Testis (tissue), 3 donors: ENCODE data around the gene CFAP54. TPM values are rescaled to one million over a fixed set of nuclear protein-coding genes. Genes with fewer than 3 reads are reported as not detected.

ENCODE experiments used
- DNase-seq: peaks from one replicate; pipeline ENCODE4 v3.0.0-alpha.2; 2019
- H3K27ac ChIP-seq, 2 donors: fragments of 200-600 bp; sonication (generic); one replicate each; pipeline ENCODE4 v1.5.1; 2019
- H3K27me3 ChIP-seq: fragments of 200-600 bp; sonication (generic); one replicate; pipeline ENCODE4 v1.5.1; 2019
- H3K36me3 ChIP-seq: fragments of 200-600 bp; sonication (generic); one replicate; pipeline ENCODE4 v1.5.1; 2017; ENCODE audit warnings: low read depth; ENCODE audit errors: missing control alignments
- H3K4me1 ChIP-seq: fragments of 200-600 bp; sonication (generic); one replicate; pipeline ENCODE4 v1.5.1; 2019
- H3K4me3 ChIP-seq, 2 donors: fragments of 200-600 bp; sonication (generic); one replicate each; pipeline ENCODE4 v1.5.1; 2017 to 2019
- H3K9me3 ChIP-seq: fragments of 200-600 bp; sonication (generic); one replicate; pipeline ENCODE4 v1.5.1; 2017
- POLR2A ChIP-seq: fragments of 450-650 bp; IDR thresholded peaks from one replicate; pipeline ENCODE4 v1.6.1; 2017; ENCODE audit warnings: antibody characterized with exemption, mild to moderate bottlenecking, moderate library complexity
- WGBS, 2 donors: methylation state at CpG; one replicate each; pipeline ENCODE4 v1.1.5; 2018; 5-methylcytosine and 5-hydroxymethylcytosine counted together
- intact Hi-C: fragments of 100-400 bp; cut with DNase I; formaldehyde crosslinking; loops from one replicate; pipeline ENCODE4 v1.15.1; 2023; ENCODE audit warnings: low total_unique reads
- polyA plus RNA-seq: library from polyadenylated mRNA; stranded (reverse); fragments of 350-450 nt; fragmentation: Illumina TruSeq; extraction: RNeasy Lipid Tissue Mini Kit (QIAGEN cat#74804); gene quantifications from one replicate; pipeline ENCODE4 v1.2.3, GENCODE V29; 2014; ENCODE audit warnings: low read depth, low replicate concordance; ENCODE audit not compliant: insufficient read depth
- total RNA-seq, 2 donors: library from RNA; depleted of rRNA; stranded (reverse); fragments of >200 nt; gene quantifications; one replicate each; pipeline ENCODE4 v1.2.3, GENCODE V29; 2016
- TF ChIP-seq, protein P1 (sequence below), 3 experiments: fragments of 450-650 bp in 2 of 3; fragments of 200-600 bp in 1 of 3; sonication (generic) in 1 of 3; IDR thresholded peaks; one replicate each; pipeline ENCODE4 v1.5.1; 2016 to 2019; ENCODE audit warnings: antibody characterized with exemption in 3 of 3, mild to moderate bottlenecking in 2 of 3, moderate library complexity in 1 of 3

CFAP54 gene
- total and polyA plus RNA-seq, 3 donors from 2014 or later: 8.4 to 36.9 (median 14.4) TPM

DNA sequence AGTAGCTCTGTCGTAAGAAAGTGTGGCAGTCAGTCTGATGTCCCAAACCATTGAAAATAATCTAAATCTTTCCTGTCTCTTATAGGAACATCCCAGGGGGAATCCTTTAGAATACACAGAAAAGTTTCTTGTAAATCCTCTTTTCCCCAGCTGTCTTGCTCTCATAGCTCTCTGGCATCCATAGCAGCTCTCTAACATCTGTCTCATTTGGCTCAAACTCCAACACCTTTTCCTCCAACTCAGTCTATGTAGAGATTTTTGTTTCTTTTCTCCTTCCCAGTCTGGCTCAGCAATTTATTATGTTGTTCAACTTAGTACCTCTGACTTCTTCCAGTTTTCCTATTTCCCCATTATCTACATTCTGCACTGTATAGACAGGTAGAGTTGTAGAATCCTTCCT, 333.3 kb downstream of the CFAP54 start:
- H3K27ac ChIP-seq: no peak overlapping the region
- H3K9me3 ChIP-seq: no peaks in the 10 kb centered on the region
- DNase-seq: no peak
- intact Hi-C loops: no loop called here
- 60 to 81% methylated on average over 1 of the region's 1 CpG for WGBS, 2 donors
- no peak for TF ChIP-seq POLR2A
- TF ChIP-seq, protein P1, sequence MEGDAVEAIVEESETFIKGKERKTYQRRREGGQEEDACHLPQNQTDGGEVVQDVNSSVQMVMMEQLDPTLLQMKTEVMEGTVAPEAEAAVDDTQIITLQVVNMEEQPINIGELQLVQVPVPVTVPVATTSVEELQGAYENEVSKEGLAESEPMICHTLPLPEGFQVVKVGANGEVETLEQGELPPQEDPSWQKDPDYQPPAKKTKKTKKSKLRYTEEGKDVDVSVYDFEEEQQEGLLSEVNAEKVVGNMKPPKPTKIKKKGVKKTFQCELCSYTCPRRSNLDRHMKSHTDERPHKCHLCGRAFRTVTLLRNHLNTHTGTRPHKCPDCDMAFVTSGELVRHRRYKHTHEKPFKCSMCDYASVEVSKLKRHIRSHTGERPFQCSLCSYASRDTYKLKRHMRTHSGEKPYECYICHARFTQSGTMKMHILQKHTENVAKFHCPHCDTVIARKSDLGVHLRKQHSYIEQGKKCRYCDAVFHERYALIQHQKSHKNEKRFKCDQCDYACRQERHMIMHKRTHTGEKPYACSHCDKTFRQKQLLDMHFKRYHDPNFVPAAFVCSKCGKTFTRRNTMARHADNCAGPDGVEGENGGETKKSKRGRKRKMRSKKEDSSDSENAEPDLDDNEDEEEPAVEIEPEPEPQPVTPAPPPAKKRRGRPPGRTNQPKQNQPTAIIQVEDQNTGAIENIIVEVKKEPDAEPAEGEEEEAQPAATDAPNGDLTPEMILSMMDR (IDR thresholded peaks at IDR 0.05): no peak
- no peaks in the 10 kb centered on the region for H3K36me3 ChIP-seq
- no peak overlapping the region for H3K4me3 ChIP-seq
- no peaks in the 10 kb centered on the region for H3K27me3 ChIP-seq
- no peaks in the 10 kb centered on the region for H3K4me1 ChIP-seq

DNA sequence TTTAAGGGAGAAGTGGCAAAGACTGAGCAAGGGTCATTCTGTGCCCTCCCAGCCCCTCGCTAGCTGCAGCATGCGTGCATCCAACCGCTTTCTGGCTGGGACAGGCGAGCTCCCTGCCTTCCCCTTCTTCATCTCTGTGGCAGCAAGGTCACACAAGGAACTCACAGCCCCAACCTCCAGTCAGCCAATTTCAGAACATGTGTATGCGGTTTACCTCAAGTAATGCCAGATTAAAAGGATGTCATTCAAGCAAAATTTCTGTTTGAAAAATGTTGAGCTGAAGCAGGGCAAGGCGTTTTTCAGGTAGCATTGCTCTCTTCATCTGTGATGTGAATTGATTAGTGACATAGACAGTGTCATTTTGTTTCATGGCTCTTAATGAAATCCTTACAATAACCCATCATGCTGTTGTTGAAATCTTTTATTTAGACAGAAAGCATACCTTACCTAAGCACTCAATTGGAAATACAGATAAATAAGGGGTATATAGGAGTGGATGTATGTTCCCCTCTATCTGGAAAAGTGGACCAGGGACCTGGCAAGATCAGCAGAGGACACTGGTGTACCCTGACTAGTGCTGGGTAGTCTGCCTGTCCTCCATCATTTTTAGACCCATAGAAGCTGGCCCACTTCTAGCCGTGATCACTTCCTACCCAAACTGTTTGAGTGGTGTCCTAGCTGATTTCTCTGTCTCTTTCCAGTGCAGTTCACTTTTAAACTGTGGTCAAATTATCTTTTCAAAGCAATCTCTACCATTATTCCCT, 334.9 kb downstream of the CFAP54 start:
- TF ChIP-seq, protein P1 (IDR thresholded peaks at IDR 0.05): no peak
- TF ChIP-seq POLR2A: no peak
- no peak for DNase-seq
- intact Hi-C loops: no loop called here
- no peaks in the 10 kb centered on the region for H3K36me3 ChIP-seq
- H3K27me3 ChIP-seq: no peaks in the 10 kb centered on the region
- H3K4me3 ChIP-seq: no peak overlapping the region
- H3K4me1 ChIP-seq: no peaks in the 10 kb centered on the region
- no peak overlapping the region for H3K27ac ChIP-seq
- 84 to 87% methylated on average over 7 of the region's 7 CpGs for WGBS, 2 donors
- no peaks in the 10 kb centered on the region for H3K9me3 ChIP-seq

DNA sequence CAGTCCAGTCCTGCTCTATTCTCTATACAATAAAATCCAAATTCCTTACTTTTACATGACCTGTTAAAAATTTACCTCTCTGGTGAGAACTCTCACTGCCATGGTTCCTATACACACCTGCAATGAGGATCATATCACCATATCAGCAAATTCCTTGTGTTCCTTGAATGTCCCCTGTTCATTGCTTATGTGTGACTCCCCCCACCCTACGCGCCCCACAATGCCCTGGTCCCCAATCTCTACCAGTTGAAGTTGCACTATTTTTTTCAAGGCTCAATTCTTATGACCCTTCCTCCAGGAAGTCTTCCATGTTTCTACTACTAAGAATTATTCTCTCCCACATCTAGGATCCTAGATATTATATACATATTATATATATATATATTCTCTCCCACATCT, 335.5 kb downstream of the CFAP54 start:
- 94 to 99% methylated on average over 2 of the region's 2 CpGs for WGBS, 2 donors
- TF ChIP-seq, protein P1 (IDR thresholded peaks at IDR 0.05): no peak
- H3K4me1 ChIP-seq: no peaks in the 10 kb centered on the region

DNA sequence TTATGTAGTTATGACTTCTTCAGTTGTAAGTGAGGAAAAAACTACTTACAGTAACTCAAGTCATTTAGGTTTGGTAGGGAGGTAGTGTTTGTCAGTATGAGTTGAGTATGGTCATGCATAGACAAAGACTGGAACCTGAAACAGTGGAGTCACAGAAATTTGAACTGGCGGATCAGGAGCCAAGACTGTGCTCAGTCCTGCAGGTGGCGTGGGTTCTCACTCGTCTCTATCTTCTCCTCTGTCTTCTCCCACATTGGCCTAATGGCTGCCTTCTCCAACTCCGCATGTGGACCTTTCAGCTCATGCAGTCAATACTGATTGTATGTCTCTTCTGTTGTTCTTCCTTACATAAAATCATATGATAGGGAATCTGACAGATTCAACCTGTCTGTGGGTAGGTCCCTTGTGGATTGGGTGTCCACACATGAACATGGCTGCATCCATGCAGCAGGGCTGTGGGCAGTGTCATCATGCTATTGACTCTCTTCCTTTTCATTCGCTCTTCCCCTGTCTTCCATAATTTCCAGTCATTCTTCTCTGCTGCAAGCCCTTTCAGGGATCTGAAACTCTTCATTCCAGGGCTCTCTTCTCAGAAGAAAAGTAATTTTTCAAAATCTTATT, 338.9 kb downstream of the CFAP54 start:
- intact Hi-C loops: no loop called here
- WGBS, 2 donors: 85 to 89% methylated on average over 5 of the region's 5 CpGs
- H3K36me3 ChIP-seq: no peaks in the 10 kb centered on the region

More for the DNA sequence above, 335.5 kb downstream of the CFAP54 start:
- Histone ChIP-seq H3K4me3 (no peak overlapping the region), H3K27me3 (no peaks in the 10 kb centered on the region), H3K9me3 (no peaks in the 10 kb centered on the region), H3K36me3 (no peaks in the 10 kb centered on the region), H3K27ac (no peak overlapping the region)
- DNase-seq: no peak
- intact Hi-C loops: no loop called here

More for the DNA sequence above, 338.9 kb downstream of the CFAP54 start:
- TF ChIP-seq POLR2A: no peak
- TF ChIP-seq, protein P1 (IDR thresholded peaks at IDR 0.05): no peak
- Histone ChIP-seq H3K4me3 (no peak overlapping the region), H3K27me3 (no peaks in the 10 kb centered on the region), H3K27ac (no peak overlapping the region), H3K9me3 (no peaks in the 10 kb centered on the region), H3K4me1 (no peaks in the 10 kb centered on the region)
- no peak for DNase-seq
